Measurements from ENCODE around the gene AFAP1. TPM values are rescaled to one million over a fixed set of nuclear protein-coding genes. Genes with fewer than 3 reads are reported as not detected.

AFAP1 gene
- total and polyA plus RNA-seq, 2 of the 4 experiments (the other 2 are of a cell fraction): 48.2 to 80.9 TPM

DNA sequence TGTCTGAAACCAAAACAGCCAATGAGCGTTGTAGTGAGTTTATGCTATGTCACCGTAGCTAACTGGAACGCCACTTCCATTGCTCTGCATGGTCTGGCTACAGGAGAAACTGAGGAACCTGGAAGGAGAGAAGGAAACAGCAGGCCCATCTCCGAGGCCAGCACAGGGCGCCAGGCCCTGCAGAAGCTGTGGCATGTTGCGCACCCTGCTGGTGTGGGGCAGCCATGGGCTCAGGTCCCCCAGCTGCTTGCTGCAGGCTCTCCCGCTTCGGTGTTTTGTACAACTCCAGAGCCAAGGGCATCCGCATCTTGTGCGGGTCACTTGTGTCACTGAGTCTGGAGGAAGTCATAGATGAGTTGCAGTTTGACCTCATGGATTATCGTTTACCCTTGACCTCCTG lies 89.2 kb downstream of the AFAP1 start:
- in situ Hi-C loops (cut with MboI; ENCODE audit: low sequenced_read_pairs) (no loop called here), intact Hi-C loops (cut with micrococcal nuclease) (no loop called here), dilution Hi-C loops (cut with HindIII; ENCODE audit: low sequenced_read_pairs, unreplicated experiment) (no loop called here)
- 77% methylated on average over 6 of the region's 11 CpGs; no CpG with 5 or more reads in 1 of the 2 experiments for WGBS, 2 experiments (ENCODE audit: extremely low coverage in 2 of 2, insufficient read length in 1 of 2)
- Histone ChIP-seq H2AK5ac (ENCODE audit: low read depth, low read length) (peak overlapping the region; percentile 20; the same call in 1 of the 2 replicates), H3K79me1 (ENCODE audit: low read depth in 1 of 2, low read length in 2 of 2) (peaks cover 49 to 100% of the 10 kb centered on the region in 2 experiments), H4K20me1 (ENCODE audit: insufficient read depth, low read length) (no peaks in the 10 kb centered on the region), H2BK20ac (ENCODE audit: low read depth, low read length) (0 out of 2 replicates have a peak overlapping the region, but pooled peaks have one; percentile 23), H3K4me3 (ENCODE audit: insufficient read depth, low read depth, low read length) (no peak overlapping the region), H3K4me1 (ENCODE audit: control insufficient read depth, insufficient read depth, low read length) (peaks cover 17% of the 10 kb centered on the region), H4K8ac (ENCODE audit: low read depth in 2 of 2, low read length in 2 of 2) (peak overlapping the region in 1 of 2 experiments; percentile 31; a peak in 2 of 4 replicates), H3K36me3 (ENCODE audit: control insufficient read depth, insufficient read depth, low read length) (peaks cover 71% of the 10 kb centered on the region), H3K4ac (ENCODE audit: low read depth, low read length) (peak overlapping the region; percentile 30; the same call in 1 of the 2 replicates), H3K18ac (ENCODE audit: low read depth, low read length) (no peak overlapping the region; the same call in 1 of the 2 replicates), H2BK15ac (ENCODE audit: low read depth, low read length) (no peak overlapping the region), H3K56ac (ENCODE audit: extremely low read depth, insufficient read depth, low read length) (no peak overlapping the region), H4K5ac (ENCODE audit: low read depth, low read length) (no peak overlapping the region), H3K23ac (ENCODE audit: low read depth, low read length) (no peak overlapping the region), H3K9me1 (ENCODE audit: insufficient read depth, low read length) (peaks cover 47% of the 10 kb centered on the region), H2BK120ac (ENCODE audit: low read depth, low read length) (no peak overlapping the region), H2AK9ac (replicated peaks; ENCODE audit: low read depth, low read length, poor library complexity) (no peak overlapping the region), H3K4me2 (ENCODE audit: low read depth, low read length) (no peak overlapping the region), H3K9ac (ENCODE audit: low read depth, low read length) (no peak overlapping the region), H3K27me3 (ENCODE audit: control insufficient read depth, insufficient read depth, low read length) (no peaks in the 10 kb centered on the region), H3K27ac (ENCODE audit: insufficient read depth, low read length) (no peak overlapping the region), H2AFZ (replicated peaks; ENCODE audit: low read length, poor library complexity) (no peak overlapping the region), H4K91ac (ENCODE audit: insufficient read depth, low read depth, low read length) (no peak overlapping the region; the same call in 1 of the 2 replicates), H2BK5ac (ENCODE audit: low read depth, low read length, poor library complexity, severe bottlenecking) (peak overlapping the region; percentile 59), H3K14ac (replicated peaks; ENCODE audit: low read depth, low read length) (no peak overlapping the region), H3K9me3 (ENCODE audit: control insufficient read depth, insufficient read depth, low read length) (no peaks in the 10 kb centered on the region)
- CTCF ChIA-PET: interaction anchor here (1.4 kb wide), 1 partner anchor 46 kb away, joined by 6 read pairs; no protein-coding TSS in a partner anchor
- BruUV-seq (replicated peaks): no TSS peak
- TF ChIP-seq RAD21 (IDR thresholded peaks at IDR 0.05; ENCODE audit: low read length): no peak
- TF ChIP-seq, protein P1, sequence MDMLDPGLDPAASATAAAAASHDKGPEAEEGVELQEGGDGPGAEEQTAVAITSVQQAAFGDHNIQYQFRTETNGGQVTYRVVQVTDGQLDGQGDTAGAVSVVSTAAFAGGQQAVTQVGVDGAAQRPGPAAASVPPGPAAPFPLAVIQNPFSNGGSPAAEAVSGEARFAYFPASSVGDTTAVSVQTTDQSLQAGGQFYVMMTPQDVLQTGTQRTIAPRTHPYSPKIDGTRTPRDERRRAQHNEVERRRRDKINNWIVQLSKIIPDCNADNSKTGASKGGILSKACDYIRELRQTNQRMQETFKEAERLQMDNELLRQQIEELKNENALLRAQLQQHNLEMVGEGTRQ (IDR thresholded peaks at IDR 0.05; ENCODE audit: low read depth, low read length): no peak
- no peak for TF ChIP-seq RCOR1 (IDR thresholded peaks at IDR 0.05; ENCODE audit: insufficient replicate concordance, low read length)
- TF ChIP-seq CEBPB (IDR thresholded peaks at IDR 0.05; ENCODE audit: low read depth, low read length): no peak
- TF ChIP-seq, protein P2, sequence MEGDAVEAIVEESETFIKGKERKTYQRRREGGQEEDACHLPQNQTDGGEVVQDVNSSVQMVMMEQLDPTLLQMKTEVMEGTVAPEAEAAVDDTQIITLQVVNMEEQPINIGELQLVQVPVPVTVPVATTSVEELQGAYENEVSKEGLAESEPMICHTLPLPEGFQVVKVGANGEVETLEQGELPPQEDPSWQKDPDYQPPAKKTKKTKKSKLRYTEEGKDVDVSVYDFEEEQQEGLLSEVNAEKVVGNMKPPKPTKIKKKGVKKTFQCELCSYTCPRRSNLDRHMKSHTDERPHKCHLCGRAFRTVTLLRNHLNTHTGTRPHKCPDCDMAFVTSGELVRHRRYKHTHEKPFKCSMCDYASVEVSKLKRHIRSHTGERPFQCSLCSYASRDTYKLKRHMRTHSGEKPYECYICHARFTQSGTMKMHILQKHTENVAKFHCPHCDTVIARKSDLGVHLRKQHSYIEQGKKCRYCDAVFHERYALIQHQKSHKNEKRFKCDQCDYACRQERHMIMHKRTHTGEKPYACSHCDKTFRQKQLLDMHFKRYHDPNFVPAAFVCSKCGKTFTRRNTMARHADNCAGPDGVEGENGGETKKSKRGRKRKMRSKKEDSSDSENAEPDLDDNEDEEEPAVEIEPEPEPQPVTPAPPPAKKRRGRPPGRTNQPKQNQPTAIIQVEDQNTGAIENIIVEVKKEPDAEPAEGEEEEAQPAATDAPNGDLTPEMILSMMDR (conservative IDR thresholded peaks at IDR 0.05; ENCODE audit: low read depth, low read length): no peak
- no peak for TF ChIP-seq CHD1 (IDR thresholded peaks at IDR 0.05; ENCODE audit: low read depth, low read length)
- TF ChIP-seq BHLHE40 (IDR thresholded peaks at IDR 0.05; ENCODE audit: low read depth, low read length): no peak
- no peak for TF ChIP-seq POLR2A (IDR thresholded peaks at IDR 0.05; ENCODE audit: low read depth, low read length)
- TF ChIP-seq MXI1 (IDR thresholded peaks at IDR 0.05; ENCODE audit: borderline replicate concordance, low read depth, low read length): no peak
- no peak for TF ChIP-seq NFE2L2 (IDR thresholded peaks at IDR 0.05; ENCODE audit: low read depth, low read length)
- POLR2A ChIA-PET (ENCODE audit: unreplicated experiment): no interaction called here
- ATAC-seq (ENCODE audit: low read depth): no peak
- no peak for DNase-seq

All from IMR-90 (cell line).